ENCODE results near the gene TNFRSF6B. TPM values are rescaled to one million over a fixed set of nuclear protein-coding genes. Genes with fewer than 3 reads are reported as not detected.
A peak's percentile ranks its signal among the peaks of the same experiment; 100 is the strongest.

Gene TNFRSF6B
- total RNA-seq, 1 donor from 2014 or later = 5.2 TPM

DNA sequence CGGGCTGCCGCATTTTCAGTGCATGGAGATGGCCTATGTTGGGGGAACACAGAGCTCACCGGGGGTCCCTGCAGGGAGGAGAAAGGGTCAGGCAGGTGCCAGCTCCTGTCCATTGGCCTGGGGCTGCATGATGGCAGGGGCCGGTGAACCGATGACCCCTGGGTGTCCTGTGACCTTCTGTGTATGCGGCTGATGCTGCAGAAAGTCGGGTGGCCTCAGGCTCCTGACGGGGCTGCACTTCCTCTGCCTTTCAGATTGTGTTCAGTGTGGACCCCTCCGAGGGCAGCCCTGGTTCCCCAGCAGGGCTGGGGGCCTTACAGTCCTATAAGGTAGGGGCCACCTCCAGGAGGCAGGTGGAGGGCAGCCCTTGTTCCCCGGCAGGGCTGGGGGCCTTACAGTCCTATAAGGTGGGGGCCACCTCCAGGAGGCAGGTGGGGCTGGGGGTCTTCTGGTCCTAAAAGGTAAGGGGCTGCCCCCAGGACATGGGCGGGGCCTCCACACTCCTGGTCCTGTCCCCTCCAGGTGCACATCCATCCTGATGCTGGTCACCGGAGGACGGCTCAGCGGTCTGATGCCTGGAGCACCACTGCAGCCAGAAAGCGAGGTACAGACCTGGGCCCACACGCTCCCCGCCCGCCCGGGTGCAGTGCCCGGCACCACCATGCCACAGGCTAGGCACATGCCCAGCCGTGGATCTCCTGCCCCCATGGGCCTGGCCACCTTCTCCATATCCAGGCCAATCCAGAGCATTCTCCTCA, 11.0 kb upstream of the TNFRSF6B start:
- no peak for DNase-seq (ENCODE audit: low read depth)

DNA sequence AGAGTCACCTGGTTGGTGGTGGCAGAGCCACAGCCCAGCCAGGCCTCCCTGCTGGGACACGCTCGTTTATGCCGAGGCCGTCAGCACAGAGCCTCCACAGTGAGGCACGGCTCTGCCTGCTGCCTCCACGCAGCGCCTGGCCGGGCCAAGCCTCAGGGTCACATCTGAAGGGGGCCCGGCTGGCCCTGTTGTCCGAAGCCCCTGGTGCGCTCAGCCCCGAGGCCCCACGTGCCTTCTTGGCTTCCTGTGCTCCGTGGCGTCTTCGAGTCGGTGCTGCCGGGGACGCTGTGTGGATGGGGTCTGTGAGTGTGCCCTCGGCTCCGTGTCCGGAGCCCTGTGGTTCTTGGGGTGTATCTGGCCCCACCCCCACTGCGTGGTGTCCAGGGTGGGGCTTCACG, 10.4 kb upstream of the TNFRSF6B start:
- no peak for DNase-seq (ENCODE audit: low read depth)

- DNase-seq (ENCODE audit: low read depth) = peak; percentile 97
Observed at GRCh38 chr20:63686492-63687321, 9.7 kb upstream of the TNFRSF6B start.

DNA sequence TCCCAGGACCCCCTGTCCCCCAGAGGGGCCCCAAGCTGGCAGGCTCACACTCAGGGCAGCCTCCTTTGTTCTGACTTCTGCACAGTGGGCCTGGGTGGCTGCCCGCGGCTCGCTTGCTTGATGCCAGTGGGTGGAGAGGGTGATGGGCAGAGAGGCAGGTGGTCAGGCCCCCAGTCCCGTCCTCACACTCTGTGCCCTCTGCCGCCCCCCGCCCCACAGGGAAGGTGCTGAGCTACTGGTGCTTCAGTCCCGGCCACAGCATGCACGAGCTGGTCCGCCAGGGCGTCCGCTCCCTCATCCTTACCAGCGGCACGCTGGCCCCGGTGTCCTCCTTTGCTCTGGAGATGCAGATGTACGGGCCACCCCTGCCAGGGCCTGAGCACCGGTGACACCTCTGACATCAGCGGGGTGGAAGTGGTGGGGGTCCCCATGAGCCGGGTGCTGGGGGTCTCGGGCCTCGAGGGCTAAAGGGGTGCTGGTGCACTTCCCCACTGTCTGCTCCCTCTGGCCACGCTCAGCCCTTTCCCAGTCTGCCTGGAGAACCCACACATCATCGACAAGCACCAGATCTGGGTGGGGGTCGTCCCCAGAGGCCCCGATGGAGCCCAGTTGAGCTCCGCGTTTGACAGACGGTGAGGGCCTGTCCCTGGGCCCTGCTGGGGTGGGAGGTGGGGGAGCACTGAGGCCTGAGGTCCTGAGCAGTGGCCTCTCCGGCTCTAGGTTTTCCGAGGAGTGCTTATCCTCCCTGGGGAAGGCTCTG, 8.9 kb upstream of the TNFRSF6B start:
- no peak for DNase-seq (ENCODE audit: low read depth)

- no peak for DNase-seq (ENCODE audit: low read depth)
Observed at GRCh38 chr20:63688228-63689045, 8.0 kb upstream of the TNFRSF6B start.

DNA sequence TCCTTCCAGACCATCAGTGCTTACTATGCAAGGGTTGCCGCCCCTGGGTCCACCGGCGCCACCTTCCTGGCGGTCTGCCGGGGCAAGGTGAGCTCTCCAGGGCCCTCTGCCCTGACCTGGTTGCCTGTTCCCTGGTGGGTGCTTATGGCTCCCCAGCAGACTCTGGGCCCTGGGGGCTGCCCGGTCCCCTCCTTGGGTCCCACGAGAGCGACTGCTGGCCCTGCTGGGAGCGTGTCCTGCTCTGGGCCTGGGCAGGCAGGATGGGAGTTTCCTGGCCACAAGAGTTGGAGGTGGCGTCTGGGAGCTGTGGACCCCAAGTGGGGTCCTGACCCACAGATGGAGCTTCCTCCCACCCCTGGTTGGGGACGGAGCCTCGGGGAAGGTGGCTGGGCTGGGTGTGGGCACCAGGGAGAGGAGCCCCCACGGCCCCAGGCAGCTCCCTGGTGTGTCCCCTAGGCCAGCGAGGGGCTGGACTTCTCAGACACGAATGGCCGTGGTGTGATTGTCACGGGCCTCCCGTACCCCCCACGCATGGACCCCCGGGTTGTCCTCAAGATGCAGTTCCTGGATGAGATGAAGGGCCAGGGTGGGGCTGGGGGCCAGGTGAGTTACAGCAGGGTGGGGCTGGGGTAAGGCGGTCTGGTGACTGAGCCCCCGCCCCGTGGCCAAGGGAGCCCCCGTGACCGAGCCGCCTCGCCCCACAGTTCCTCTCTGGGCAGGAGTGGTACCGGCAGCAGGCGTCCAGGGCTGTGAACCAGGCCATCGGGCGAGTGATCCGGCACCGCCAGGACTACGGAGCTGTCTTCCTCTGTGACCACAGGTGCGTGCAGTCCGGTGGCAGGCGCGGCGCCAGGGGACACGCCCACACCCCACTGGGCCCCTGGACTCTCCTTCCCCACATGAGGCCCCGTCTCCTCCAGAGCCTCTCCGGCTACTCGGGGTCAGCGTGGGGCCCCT, 7.1 kb upstream of the TNFRSF6B start:
- no peak for DNase-seq (ENCODE audit: low read depth)

GRCh38 chr20:63690003-63690897, 6.2 kb upstream of the TNFRSF6B start:
- no peak for DNase-seq (ENCODE audit: low read depth)

DNA sequence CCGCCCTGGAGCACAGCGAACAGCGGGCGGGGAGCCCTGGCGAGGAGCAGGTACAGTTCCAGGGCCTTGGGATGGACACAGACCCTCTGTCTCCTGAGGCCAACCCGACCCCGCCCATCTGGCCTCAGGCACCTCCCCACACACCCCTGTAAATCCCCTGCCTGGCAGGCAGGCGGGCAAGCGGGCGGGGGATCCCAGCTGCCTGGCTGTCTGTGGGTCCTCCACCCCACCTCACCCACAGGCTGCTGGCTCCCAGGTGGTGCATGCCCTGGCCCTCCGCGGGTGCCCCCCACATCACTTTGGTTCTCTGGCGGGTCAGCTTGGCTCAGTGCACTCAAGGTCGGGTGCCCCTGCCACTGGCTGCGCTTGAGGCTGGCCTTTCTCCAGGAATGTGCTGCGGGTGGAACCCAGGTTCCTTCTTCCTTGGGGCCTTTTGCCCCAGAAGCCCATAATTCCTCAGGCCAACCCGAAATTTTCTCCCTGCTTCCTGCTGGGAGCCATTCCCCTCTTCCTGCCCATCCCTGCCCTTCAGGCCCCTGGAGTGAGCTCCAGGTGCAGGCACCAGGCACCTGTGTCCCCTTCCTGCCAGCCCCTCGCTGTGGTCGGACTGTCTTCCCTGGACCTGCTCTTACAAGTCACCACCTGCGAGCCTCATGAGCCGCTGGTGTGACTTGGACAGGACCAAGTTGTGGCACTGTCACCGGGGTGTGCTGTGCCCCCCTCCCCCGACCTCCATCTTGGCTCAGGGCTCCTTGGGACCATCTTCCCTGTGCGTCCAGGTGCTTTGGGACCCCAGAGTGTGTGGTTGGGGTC, 5.3 kb upstream of the TNFRSF6B start:
- DNase-seq (ENCODE audit: low read depth) = peak; percentile 42

DNA sequence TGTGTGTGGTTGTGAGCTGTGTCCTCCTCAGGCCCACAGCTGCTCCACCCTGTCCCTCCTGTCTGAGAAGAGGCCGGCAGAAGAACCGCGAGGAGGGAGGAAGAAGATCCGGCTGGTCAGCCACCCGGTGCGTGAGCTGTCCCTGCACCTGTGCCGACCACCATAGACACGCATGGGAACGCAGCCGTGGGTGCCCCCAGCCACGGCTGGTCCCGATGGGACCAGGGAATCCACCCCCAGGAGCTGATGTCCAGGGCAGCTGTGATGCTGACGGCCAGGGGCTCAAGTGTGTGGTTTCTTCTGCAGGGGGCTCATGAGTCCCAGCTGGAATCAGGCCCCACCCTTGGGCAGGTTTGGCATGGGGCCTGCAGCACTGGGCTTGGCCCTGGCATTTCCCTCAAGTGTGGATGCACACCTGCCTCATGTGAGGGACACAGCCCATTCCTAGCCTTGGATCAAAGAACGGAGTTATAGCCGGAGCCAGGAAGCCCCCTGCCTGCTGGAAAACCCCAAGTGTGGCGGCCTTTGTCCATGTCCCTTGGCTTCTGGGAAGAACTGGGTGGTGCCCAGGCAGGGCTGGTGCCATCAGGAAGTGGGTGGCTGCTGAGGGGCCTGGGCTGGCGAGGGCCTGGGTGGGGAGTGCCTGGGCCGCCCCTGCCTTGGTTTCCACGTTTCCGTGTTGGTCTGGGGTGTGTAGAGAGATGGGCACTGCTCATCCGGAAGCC, 4.6 kb upstream of the TNFRSF6B start:
- DNase-seq (ENCODE audit: low read depth) = peak; percentile 85

- peak; percentile 66 for DNase-seq (ENCODE audit: low read depth)
Observed at GRCh38 chr20:63692436-63693082, 3.9 kb upstream of the TNFRSF6B start.

- no peak for DNase-seq (ENCODE audit: low read depth)
Observed at GRCh38 chr20:63693083-63693732, 3.2 kb upstream of the TNFRSF6B start.

- DNase-seq (ENCODE audit: low read depth) = no peak
Observed at GRCh38 chr20:63693733-63694583, 2.5 kb upstream of the TNFRSF6B start.

- no peak for DNase-seq (ENCODE audit: low read depth)
Observed at GRCh38 chr20:63694584-63695423, 1.6 kb upstream of the TNFRSF6B start.

All from myocyte (in vitro differentiated cells).